ENCODE data around the gene HSD17B7. TPM values are rescaled to one million over a fixed set of nuclear protein-coding genes. Genes with fewer than 3 reads are reported as not detected.

Gene HSD17B7
- total RNA-seq, 1 donor from 2014 or later = 12.0 TPM

DNA sequence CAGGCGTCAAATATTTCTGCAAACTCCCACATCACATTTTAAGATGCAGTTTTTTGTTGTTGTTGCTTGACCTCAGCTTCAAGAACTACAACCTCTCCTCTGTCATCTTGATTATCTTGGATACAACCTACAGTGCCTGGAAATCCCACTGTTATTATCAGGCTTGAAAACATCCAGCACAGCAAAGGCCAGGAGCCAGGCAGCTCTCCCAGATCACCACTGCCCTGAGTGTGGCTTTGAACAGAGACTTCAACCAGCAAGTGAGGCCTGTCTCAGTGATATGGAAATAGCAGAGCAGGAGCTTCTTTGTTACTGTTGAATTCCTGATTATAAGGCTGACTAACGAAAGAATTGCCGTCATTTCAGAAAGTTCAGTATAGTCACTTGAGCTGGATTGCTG lies 42.0 kb downstream of the HSD17B7 start:
- Histone ChIP-seq H3K27me3 (ENCODE audit: control insufficient read depth in 3 of 3, insufficient read depth in 3 of 3, low read length in 3 of 3) (no peaks in the 10 kb centered on the region), H3K9ac (ENCODE audit: low read depth in 1 of 3, low read length in 3 of 3) (no peak overlapping the region), H3K4me3 (ENCODE audit: low read length in 3 of 3) (no peak overlapping the region), H3K9me3 (ENCODE audit: control insufficient read depth in 3 of 3, low read length in 3 of 3) (no peaks in the 10 kb centered on the region), H3K27ac (ENCODE audit: low read depth, low read length) (no peak overlapping the region), H3K36me3 (ENCODE audit: control insufficient read depth in 3 of 3, insufficient read depth in 3 of 3, low read length in 3 of 3) (no peaks in the 10 kb centered on the region), H3K4me1 (ENCODE audit: control insufficient read depth in 3 of 3, insufficient read depth in 3 of 3, low read length in 3 of 3) (no peaks in the 10 kb centered on the region)

DNA sequence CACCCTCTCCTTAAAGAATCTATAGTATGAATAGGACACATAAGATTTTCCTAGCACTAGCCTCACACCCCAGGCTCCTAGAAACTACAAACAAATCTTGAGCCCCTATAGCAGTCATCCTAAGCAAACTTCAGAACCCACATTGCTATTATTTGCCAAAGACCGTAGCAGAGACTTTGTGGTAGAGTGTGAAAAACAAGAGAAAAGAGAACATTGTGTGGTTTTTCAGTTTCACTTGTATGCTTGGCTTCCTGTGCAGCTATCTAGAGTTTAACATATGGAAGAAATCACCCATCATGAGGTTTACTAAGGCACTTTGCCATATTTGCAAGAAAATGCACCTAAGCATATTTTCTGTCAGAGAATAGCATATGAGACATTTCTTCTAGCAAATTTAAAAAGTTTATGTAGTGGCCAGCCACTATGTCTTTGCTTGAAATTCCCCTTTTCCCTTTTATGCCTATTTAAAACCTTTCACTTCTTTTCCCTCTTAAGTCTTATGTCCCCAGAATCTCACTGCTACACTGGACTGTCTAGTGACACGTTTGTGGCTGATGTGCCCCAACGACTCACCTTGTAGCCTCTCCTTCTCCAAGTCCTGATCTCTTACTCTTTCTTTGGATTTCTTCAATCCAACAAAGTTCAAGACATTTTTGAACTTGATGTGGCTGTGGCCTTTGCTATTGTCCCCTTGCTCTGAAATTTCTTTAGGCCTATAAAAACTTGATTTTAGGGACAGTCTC lies 44.8 kb downstream of the HSD17B7 start:
- no peaks in the 10 kb centered on the region for H3K36me3 ChIP-seq (ENCODE audit: control insufficient read depth in 3 of 3, insufficient read depth in 3 of 3, low read length in 3 of 3)
- H3K9ac ChIP-seq (ENCODE audit: low read depth in 1 of 3, low read length in 3 of 3) = no peak overlapping the region
- no peaks in the 10 kb centered on the region for H3K27me3 ChIP-seq (ENCODE audit: control insufficient read depth in 3 of 3, insufficient read depth in 3 of 3, low read length in 3 of 3)
- H3K4me1 ChIP-seq (ENCODE audit: control insufficient read depth in 3 of 3, insufficient read depth in 3 of 3, low read length in 3 of 3) = no peaks in the 10 kb centered on the region
- peaks cover 0 to 6% (median 4%) of the 10 kb centered on the region in 3 donors for H3K9me3 ChIP-seq (ENCODE audit: control insufficient read depth in 3 of 3, low read length in 3 of 3)
- no peak overlapping the region for H3K27ac ChIP-seq (ENCODE audit: low read depth, low read length)
- H3K4me3 ChIP-seq (ENCODE audit: low read length in 3 of 3) = no peak overlapping the region

DNA sequence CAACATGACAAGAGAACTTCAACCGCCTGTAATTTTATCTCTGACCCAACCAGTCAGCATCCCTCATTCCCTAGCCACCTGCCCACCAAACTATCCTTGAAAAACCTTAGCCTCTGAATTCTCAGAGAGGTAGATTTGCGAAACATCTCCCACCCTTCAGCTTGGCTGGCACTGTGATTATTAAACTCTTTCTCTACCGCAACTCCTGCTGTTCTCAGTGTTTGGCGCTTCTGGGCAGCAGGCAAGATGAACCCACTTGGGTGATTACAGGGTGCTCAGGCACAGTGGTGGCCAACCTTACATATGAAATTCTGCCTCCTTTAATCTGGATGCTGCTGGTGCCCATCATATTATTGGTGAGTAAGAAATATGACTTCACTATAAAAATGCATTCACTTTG lies 48.4 kb downstream of the HSD17B7 start:
- Histone ChIP-seq H3K9ac (ENCODE audit: low read depth in 1 of 3, low read length in 3 of 3) (no peak overlapping the region), H3K4me1 (ENCODE audit: control insufficient read depth in 3 of 3, insufficient read depth in 3 of 3, low read length in 3 of 3) (no peaks in the 10 kb centered on the region), H3K27me3 (ENCODE audit: control insufficient read depth in 3 of 3, insufficient read depth in 3 of 3, low read length in 3 of 3) (no peaks in the 10 kb centered on the region), H3K9me3 (ENCODE audit: control insufficient read depth in 3 of 3, low read length in 3 of 3) (peaks cover 0 to 6% (median 4%) of the 10 kb centered on the region in 3 donors), H3K36me3 (ENCODE audit: control insufficient read depth in 3 of 3, insufficient read depth in 3 of 3, low read length in 3 of 3) (no peaks in the 10 kb centered on the region), H3K27ac (ENCODE audit: low read depth, low read length) (no peak overlapping the region), H3K4me3 (ENCODE audit: low read length in 3 of 3) (no peak overlapping the region)

DNA sequence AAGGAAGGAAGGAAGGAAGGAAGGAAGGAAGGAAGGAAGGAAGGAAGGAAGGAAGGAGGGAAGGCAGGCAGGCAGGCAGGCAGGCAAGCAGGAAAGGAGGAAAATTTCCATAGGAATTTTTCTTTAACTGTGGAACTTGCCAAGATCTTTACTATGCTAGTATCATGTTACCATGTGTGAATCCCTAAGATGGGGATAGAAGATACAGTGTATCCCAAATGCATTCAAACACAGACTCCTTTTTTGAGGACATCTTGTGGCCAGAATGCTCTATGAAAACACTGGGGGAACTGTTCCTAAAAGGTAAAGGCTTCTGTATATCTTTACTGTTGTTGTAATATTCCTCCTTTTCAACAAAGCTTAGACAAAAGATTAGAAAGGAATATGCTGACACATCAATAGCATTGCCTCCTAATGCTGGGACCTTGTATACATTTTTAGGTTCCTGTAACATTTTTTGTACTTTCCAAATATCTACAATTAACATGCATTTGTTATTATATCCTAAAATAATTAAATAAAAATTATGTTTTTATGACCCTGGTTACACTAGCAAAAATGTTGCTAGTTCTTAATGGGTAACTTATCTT lies 49.8 kb downstream of the HSD17B7 start:
- Histone ChIP-seq H3K9me3 (ENCODE audit: control insufficient read depth in 3 of 3, low read length in 3 of 3) (peaks cover 0 to 6% (median 4%) of the 10 kb centered on the region in 3 donors), H3K4me1 (ENCODE audit: control insufficient read depth in 3 of 3, insufficient read depth in 3 of 3, low read length in 3 of 3) (no peaks in the 10 kb centered on the region), H3K9ac (ENCODE audit: low read depth in 1 of 3, low read length in 3 of 3) (no peak overlapping the region), H3K27me3 (ENCODE audit: control insufficient read depth in 3 of 3, insufficient read depth in 3 of 3, low read length in 3 of 3) (no peaks in the 10 kb centered on the region), H3K4me3 (ENCODE audit: low read length in 3 of 3) (no peak overlapping the region), H3K36me3 (ENCODE audit: control insufficient read depth in 3 of 3, insufficient read depth in 3 of 3, low read length in 3 of 3) (no peaks in the 10 kb centered on the region), H3K27ac (ENCODE audit: low read depth, low read length) (no peak overlapping the region)

DNA sequence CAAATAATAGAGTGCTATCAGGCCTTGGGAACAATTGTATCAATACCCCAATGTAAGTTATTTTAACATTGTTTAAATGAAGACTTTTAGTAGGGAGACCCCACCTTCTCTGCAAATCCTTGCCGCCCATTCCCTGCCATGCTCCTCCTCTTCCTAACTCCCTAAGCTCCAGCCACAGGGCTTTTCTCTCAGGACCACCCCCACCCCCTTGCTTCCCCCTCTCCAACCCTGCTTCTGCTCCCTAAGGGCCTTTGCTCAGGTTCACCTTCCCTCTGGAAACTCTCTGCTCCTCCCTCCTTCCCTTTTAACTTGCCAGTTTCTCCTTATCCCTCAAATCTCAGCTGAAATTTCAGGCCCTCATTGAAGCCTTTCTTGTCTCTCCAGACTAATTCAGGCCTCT lies 53.7 kb downstream of the HSD17B7 start:
- no peak overlapping the region for H3K4me3 ChIP-seq (ENCODE audit: low read length in 3 of 3)
- H3K36me3 ChIP-seq (ENCODE audit: control insufficient read depth in 3 of 3, insufficient read depth in 3 of 3, low read length in 3 of 3) = no peaks in the 10 kb centered on the region
- no peak overlapping the region for H3K9ac ChIP-seq (ENCODE audit: low read depth in 1 of 3, low read length in 3 of 3)
- peaks cover 0 to 4% (median 0%) of the 10 kb centered on the region in 3 donors for H3K9me3 ChIP-seq (ENCODE audit: control insufficient read depth in 3 of 3, low read length in 3 of 3)
- H3K4me1 ChIP-seq (ENCODE audit: control insufficient read depth in 3 of 3, insufficient read depth in 3 of 3, low read length in 3 of 3) = no peaks in the 10 kb centered on the region
- H3K27me3 ChIP-seq (ENCODE audit: control insufficient read depth in 3 of 3, insufficient read depth in 3 of 3, low read length in 3 of 3) = no peaks in the 10 kb centered on the region
- H3K27ac ChIP-seq (ENCODE audit: low read depth, low read length) = no peak overlapping the region

DNA sequence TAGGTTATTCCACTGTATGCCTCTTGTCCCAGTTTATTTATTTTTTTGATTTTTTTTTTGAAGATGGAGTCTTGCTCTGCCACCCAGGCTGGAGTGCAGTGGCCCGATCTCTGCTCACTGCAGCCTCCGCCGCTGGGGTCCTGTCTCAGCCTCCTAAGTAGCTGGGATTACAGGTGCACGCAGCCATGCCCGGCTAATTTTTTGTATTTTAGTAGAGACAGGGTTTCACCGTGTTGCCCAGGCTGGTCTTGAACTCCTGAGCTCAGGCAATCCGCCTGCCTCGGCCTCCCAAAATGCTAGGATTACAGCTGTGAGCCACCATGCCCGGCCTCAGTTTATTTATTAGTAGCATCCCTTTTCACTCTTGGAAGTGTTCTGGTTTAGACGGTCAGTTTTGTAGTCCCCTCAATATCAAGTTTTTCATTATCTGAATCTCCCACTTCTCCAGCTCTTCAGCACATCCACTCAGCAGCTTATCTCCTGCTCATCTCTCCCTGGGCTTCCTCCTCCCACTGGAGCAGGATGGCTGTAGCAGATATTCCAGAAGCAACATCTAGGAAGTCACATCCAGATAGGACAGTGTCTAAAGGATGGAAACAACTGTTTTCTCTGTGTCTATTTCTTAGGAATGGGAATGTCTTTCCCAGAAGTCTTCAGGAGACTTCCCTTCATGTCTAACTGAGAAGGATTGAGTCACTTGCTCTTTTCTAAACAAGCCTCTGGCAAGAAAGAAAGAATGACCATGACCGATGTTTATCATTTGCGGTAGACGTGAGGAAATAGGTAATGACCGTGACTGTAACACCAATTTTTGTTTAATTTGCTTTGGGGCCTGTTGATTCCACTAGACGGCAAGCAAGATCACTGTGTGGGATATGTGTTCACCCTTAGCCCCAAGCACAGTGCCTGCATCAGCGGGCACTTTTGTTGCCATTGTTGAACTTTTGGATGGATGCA lies 56.0 kb downstream of the HSD17B7 start:
- H3K9me3 ChIP-seq (ENCODE audit: control insufficient read depth in 3 of 3, low read length in 3 of 3) = no peaks in the 10 kb centered on the region
- H3K4me1 ChIP-seq (ENCODE audit: control insufficient read depth in 3 of 3, insufficient read depth in 3 of 3, low read length in 3 of 3) = no peaks in the 10 kb centered on the region
- H3K27me3 ChIP-seq (ENCODE audit: control insufficient read depth in 3 of 3, insufficient read depth in 3 of 3, low read length in 3 of 3) = no peaks in the 10 kb centered on the region
- H3K9ac ChIP-seq (ENCODE audit: low read depth in 1 of 3, low read length in 3 of 3) = no peak overlapping the region
- H3K27ac ChIP-seq (ENCODE audit: low read depth, low read length) = no peak overlapping the region
- H3K4me3 ChIP-seq (ENCODE audit: low read length in 3 of 3) = no peak overlapping the region
- H3K36me3 ChIP-seq (ENCODE audit: control insufficient read depth in 3 of 3, insufficient read depth in 3 of 3, low read length in 3 of 3) = no peaks in the 10 kb centered on the region

DNA sequence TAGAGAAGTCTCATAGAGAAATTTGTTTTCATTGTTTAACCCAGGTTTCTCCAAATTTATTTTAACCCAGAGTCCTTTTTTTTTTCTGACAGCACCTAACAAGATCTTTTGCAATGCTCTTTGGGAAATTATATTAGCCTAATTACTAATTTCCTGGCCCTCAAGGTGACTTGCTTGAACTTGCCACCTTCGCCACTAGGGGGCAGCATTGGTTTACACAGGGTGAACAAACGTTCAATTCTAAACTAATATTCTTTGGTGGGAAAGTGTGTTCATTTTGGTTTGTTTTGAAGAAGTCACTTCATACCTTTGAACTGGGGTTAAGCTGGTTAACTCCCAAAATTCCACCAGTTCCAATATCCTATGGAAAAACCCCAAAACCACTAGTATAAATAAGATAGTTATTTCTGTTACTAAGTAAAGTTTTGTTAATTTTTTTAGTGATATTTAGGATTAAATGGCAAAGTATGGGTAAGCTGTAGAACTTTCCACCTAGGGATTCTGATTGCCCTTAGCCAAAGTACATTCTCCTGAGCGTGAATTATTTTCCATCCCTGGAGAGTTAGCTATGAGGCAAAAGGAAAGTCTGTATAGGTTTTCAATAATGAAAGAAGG lies 57.4 kb downstream of the HSD17B7 start:
- Histone ChIP-seq H3K4me1 (ENCODE audit: control insufficient read depth in 3 of 3, insufficient read depth in 3 of 3, low read length in 3 of 3) (no peaks in the 10 kb centered on the region), H3K36me3 (ENCODE audit: control insufficient read depth in 3 of 3, insufficient read depth in 3 of 3, low read length in 3 of 3) (no peaks in the 10 kb centered on the region), H3K27me3 (ENCODE audit: control insufficient read depth in 3 of 3, insufficient read depth in 3 of 3, low read length in 3 of 3) (no peaks in the 10 kb centered on the region), H3K9me3 (ENCODE audit: control insufficient read depth in 3 of 3, low read length in 3 of 3) (no peaks in the 10 kb centered on the region), H3K4me3 (ENCODE audit: low read length in 3 of 3) (no peak overlapping the region), H3K9ac (ENCODE audit: low read depth in 1 of 3, low read length in 3 of 3) (no peak overlapping the region), H3K27ac (ENCODE audit: low read depth, low read length) (no peak overlapping the region)

DNA sequence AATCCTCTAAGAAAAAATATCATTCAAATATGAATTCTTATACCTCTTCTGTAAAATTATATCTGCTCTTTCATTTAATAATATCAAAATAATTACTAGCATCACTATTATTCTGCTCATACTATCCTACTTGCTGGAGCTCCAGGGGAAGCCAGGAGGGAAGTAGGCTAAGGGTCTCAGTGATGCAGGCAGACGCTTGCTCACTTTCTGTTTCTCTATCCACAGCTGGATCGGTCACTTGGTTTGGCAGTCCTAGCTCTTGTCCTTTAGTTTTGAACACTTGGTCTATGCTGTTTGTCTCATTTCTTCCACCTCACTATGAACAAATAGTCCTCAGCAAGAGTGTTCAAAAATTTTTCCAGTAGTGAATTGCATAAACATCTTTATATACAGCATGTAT lies 59.2 kb downstream of the HSD17B7 start:
- no peaks in the 10 kb centered on the region for H3K27me3 ChIP-seq (ENCODE audit: control insufficient read depth in 3 of 3, insufficient read depth in 3 of 3, low read length in 3 of 3)
- H3K27ac ChIP-seq (ENCODE audit: low read depth, low read length) = no peak overlapping the region
- no peak overlapping the region for H3K9ac ChIP-seq (ENCODE audit: low read depth in 1 of 3, low read length in 3 of 3)
- H3K36me3 ChIP-seq (ENCODE audit: control insufficient read depth in 3 of 3, insufficient read depth in 3 of 3, low read length in 3 of 3) = no peaks in the 10 kb centered on the region
- no peak overlapping the region for H3K4me3 ChIP-seq (ENCODE audit: low read length in 3 of 3)
- H3K9me3 ChIP-seq (ENCODE audit: control insufficient read depth in 3 of 3, low read length in 3 of 3) = no peaks in the 10 kb centered on the region
- no peaks in the 10 kb centered on the region for H3K4me1 ChIP-seq (ENCODE audit: control insufficient read depth in 3 of 3, insufficient read depth in 3 of 3, low read length in 3 of 3)

DNA sequence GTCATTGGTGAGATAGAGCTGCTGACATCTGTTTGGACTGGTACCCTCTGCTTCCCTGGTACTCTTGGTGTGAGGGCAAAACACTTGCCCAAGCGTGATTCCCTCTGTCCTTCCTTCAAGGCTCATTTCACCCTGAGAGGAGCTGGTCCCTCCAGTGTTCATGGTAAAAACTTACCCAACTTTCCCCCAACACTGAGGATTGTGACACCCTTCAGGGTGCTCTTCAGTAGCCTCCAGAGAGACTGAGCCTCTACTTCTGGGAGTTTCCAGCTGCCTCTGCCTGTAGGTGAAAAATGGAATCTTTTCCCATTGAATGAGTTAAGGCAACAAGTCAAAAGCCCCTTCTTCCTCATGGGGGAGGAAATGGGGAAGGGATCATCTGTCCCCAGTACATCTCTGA lies 60.8 kb downstream of the HSD17B7 start:
- Histone ChIP-seq H3K9me3 (ENCODE audit: control insufficient read depth in 3 of 3, low read length in 3 of 3) (no peaks in the 10 kb centered on the region), H3K4me1 (ENCODE audit: control insufficient read depth in 3 of 3, insufficient read depth in 3 of 3, low read length in 3 of 3) (no peaks in the 10 kb centered on the region), H3K27ac (ENCODE audit: low read depth, low read length) (no peak overlapping the region), H3K27me3 (ENCODE audit: control insufficient read depth in 3 of 3, insufficient read depth in 3 of 3, low read length in 3 of 3) (no peaks in the 10 kb centered on the region), H3K4me3 (ENCODE audit: low read length in 3 of 3) (no peak overlapping the region), H3K36me3 (ENCODE audit: control insufficient read depth in 3 of 3, insufficient read depth in 3 of 3, low read length in 3 of 3) (no peaks in the 10 kb centered on the region), H3K9ac (ENCODE audit: low read depth in 1 of 3, low read length in 3 of 3) (no peak overlapping the region)

All from skeletal muscle tissue (tissue), 4 donors.